HepG2 (cell line): ENCODE measurements around the gene ABHD10. TPM values are rescaled to one million over a fixed set of nuclear protein-coding genes. Genes with fewer than 3 reads are reported as not detected.

ENCODE experiments used
- ATAC-seq: fragments of 200-7000 bp; cut with Tn5 transposase; 3 replicates; pipeline ENCODE4 v1.9.1; 2020; ENCODE audit warnings: mild to moderate bottlenecking, moderate library complexity
- BruUV-seq: library from RNA; stranded (reverse); fragments of 400-500 nt; replicated peaks from 2 replicates; lab custom pipeline; 2021; lab: Mats Ljungman, UMichigan
- CTCF ChIA-PET: fragments of 300-600 bp; formaldehyde crosslinking; extraction: SDS; loops from one replicate; lab custom pipeline; 2021; ENCODE audit warnings: low total read pairs, inconsistent platforms, low intra/inter-chr PET ratio; lab: Yijun Ruan, JAX
- POLR2A ChIA-PET: fragments of 350-600 bp; sonication (Branson Sonifier 250); formaldehyde crosslinking; loops from one replicate; lab custom pipeline; 2020; ENCODE audit warnings: antibody characterized with exemption, inconsistent platforms; lab: Yijun Ruan, JAX
- DNase-seq: peaks from one replicate; pipeline ENCODE4 v3.0.0-alpha.2; 2015; ENCODE audit warnings: low spot score
- FAIRE-seq: peaks from 3 replicates; lab custom pipeline; 2011; peaks lifted over from hg19 to GRCh38; lab: Jason Lieb, UNC
- H2AFZ ChIP-seq: one replicate; pipeline ENCODE4 v1.6.1; 2011; ENCODE audit warnings: low read length, inconsistent platforms
- H3K27ac ChIP-seq: fragments of 300-600 bp; 3 replicates; pipeline ENCODE4 v1.8.0; 2011; ENCODE audit warnings: mixed run types, mild to moderate bottlenecking, mixed read lengths, low read length, inconsistent platforms; ENCODE audit not compliant: insufficient read depth; ENCODE audit errors: extremely low read length
- H3K27me3 ChIP-seq, 2 experiments: fragments of 200-600 bp in 1 of 2; 2 replicates in 1 of 2; 3 replicates in 1 of 2; pipeline versions ENCODE4 v1.6.0 to v1.8.0; 2011; ENCODE audit warnings: low read length in 2 of 2, mild to moderate bottlenecking in 2 of 2, moderate library complexity in 2 of 2, inconsistent platforms in 1 of 2; ENCODE audit not compliant: insufficient read depth in 2 of 2, control insufficient read depth in 1 of 2
- H3K36me3 ChIP-seq, 2 experiments: fragments of 200-600 bp in 1 of 2; replicated peaks in 1 of 2; 2 replicates in 1 of 2; 3 replicates in 1 of 2; pipeline versions ENCODE4 v1.5.1 to v1.8.0; 2011; ENCODE audit warnings: low read length in 2 of 2, inconsistent platforms in 1 of 2; ENCODE audit not compliant: insufficient read depth in 2 of 2, control insufficient read depth in 1 of 2
- H3K4me1 ChIP-seq: 2 replicates; pipeline ENCODE4 v1.5.1; 2012; ENCODE audit warnings: low read length, inconsistent platforms; ENCODE audit not compliant: insufficient read depth
- H3K4me2 ChIP-seq: 2 replicates; pipeline ENCODE4 v1.6.0; 2011; ENCODE audit warnings: low read depth, low read length, inconsistent platforms
- H3K4me3 ChIP-seq, 3 experiments: fragments of 200-600 bp in 1 of 3; sonication (generic), shearing (Covaris generic) in 1 of 3; replicated peaks in 1 of 3; 2 replicates each; pipeline ENCODE4 v1.5.1; 2011 to 2016; ENCODE audit warnings: low read length in 3 of 3, inconsistent platforms in 2 of 3, low read depth in 2 of 3, mild to moderate bottlenecking in 2 of 3, control low read depth in 1 of 3, mixed read lengths in 1 of 3; ENCODE audit not compliant: insufficient read depth in 1 of 3
- H3K79me2 ChIP-seq: one replicate; pipeline ENCODE4 v1.6.1; 2011; ENCODE audit warnings: low read length, inconsistent platforms; ENCODE audit not compliant: insufficient read depth
- H3K9ac ChIP-seq: 2 replicates; pipeline ENCODE4 v1.6.0; 2011; ENCODE audit warnings: mild to moderate bottlenecking, low read depth, low read length, inconsistent platforms; ENCODE audit not compliant: insufficient read depth
- H3K9me3 ChIP-seq: 2 replicates; pipeline ENCODE4 v1.5.1; 2012; ENCODE audit warnings: mild to moderate bottlenecking, low read length
- H4K20me1 ChIP-seq: 2 replicates; pipeline ENCODE4 v1.6.0; 2011; ENCODE audit warnings: inconsistent platforms, mild to moderate bottlenecking, low read length, moderate library complexity; ENCODE audit not compliant: insufficient read depth
- ARID3A ChIP-seq: IDR thresholded peaks from 2 replicates; pipeline ENCODE4 v1.6.1; 2012; ENCODE audit warnings: low read depth, low read length, improper control_type of control experiment
- KIAA2018 ChIP-seq: sonication (generic); formaldehyde crosslinking; IDR thresholded peaks from 2 replicates; pipeline ENCODE4 v1.5.0; 2020; ENCODE audit warnings: mild to moderate bottlenecking, missing genetic modification reagents, borderline replicate concordance
- MNT ChIP-seq: fragments of 450-650 bp; IDR thresholded peaks from 2 replicates; pipeline ENCODE4 v1.6.1; 2016
- SMYD3 ChIP-seq: sonication (generic); formaldehyde crosslinking; IDR thresholded peaks from 2 replicates; pipeline ENCODE4 v1.8.1; 2023; ENCODE audit warnings: mild to moderate bottlenecking, missing genetic modification reagents
- ZNF383 ChIP-seq: sonication (generic); formaldehyde crosslinking; IDR thresholded peaks from 2 replicates; pipeline ENCODE4 v1.4.0; 2020; ENCODE audit warnings: missing genetic modification reagents, mild to moderate bottlenecking, borderline replicate concordance
- ZNF432 ChIP-seq: sonication (generic); formaldehyde crosslinking; IDR thresholded peaks from 2 replicates; pipeline ENCODE4 v1.5.0; 2020; ENCODE audit warnings: missing genetic modification reagents, mild to moderate bottlenecking, borderline replicate concordance
- ZNF574 ChIP-seq: sonication (generic); formaldehyde crosslinking; IDR thresholded peaks from 2 replicates; pipeline ENCODE4 v1.4.0; 2020; ENCODE audit warnings: missing genetic modification reagents
- ZNF746 ChIP-seq: sonication (generic); formaldehyde crosslinking; IDR thresholded peaks from 2 replicates; pipeline ENCODE4 v1.8.0; 2022; ENCODE audit warnings: mild to moderate bottlenecking, missing genetic modification reagents
- ZNF775 ChIP-seq: sonication (generic); formaldehyde crosslinking; IDR thresholded peaks from 2 replicates; pipeline ENCODE4 v1.4.0; 2020; ENCODE audit warnings: missing genetic modification reagents, mild to moderate bottlenecking, moderate library complexity, borderline replicate concordance
- ZNF777 ChIP-seq: sonication (generic); formaldehyde crosslinking; IDR thresholded peaks from 2 replicates; pipeline ENCODE4 v1.4.0; 2020; ENCODE audit warnings: missing genetic modification reagents
- WGBS: methylation state at CpG from one replicate; pipeline ENCODE4 v1.1.6; 2017; ENCODE audit warnings: low lambda C conversion rate; 5-methylcytosine and 5-hydroxymethylcytosine counted together
- in situ Hi-C: cut with HindIII; loops from 2 replicates; pipeline ENCODE4 v1.10.0; 2017; ENCODE audit warnings: low pct_unique_long_range_greater_than_20kb; ENCODE audit not compliant: extremely low pct_ligation_motif_present
- intact Hi-C: fragments of 100-400 bp; cut with micrococcal nuclease; formaldehyde crosslinking; loops from one replicate; pipeline ENCODE4 v1.10.0; 2022; ENCODE audit not compliant: unreplicated experiment
- polyA plus RNA-seq, 8 experiments: library from polyadenylated mRNA; depleted of rRNA in 3 of 8; stranded (reverse) in 7 of 8; unstranded in 1 of 8; fragments of >200 nt; fragmentation: Illumina TruSeq in 4 of 8; extraction: Trizol in 4 of 8; gene quantifications; 2 replicates each; pipeline versions ENCODE4 v1.2.1 to v1.2.3, GENCODE V29; 2011 to 2016; ENCODE audit warnings: low read depth in 4 of 8, missing spikeins in 1 of 8, mixed read lengths in 1 of 8; ENCODE audit not compliant: insufficient read depth in 1 of 8
- total RNA-seq, 5 experiments: library from RNA; depleted of rRNA; stranded (reverse); fragments of >200 nt; fragmentation: Illumina TruSeq; extraction: Trizol; gene quantifications; 2 replicates each; pipeline ENCODE4 v1.2.3, GENCODE V29; 2016; ENCODE audit warnings: low read depth in 1 of 5

The ABHD10 gene
- total and polyA plus RNA-seq, 2 of the 13 experiments (the other 11 are each of a cell fraction or from before 2014, with no cell fraction given), result 22.8 to 50.2 TPM

- 36% methylated on average over 5 of the region's 5 CpGs for WGBS
- in situ Hi-C loops, result no loop called here
- TF ChIP-seq ZNF432 (CRISPR knock-in tag), result no peak
- TF ChIP-seq SMYD3 (CRISPR knock-in tag), result no peak
- TF ChIP-seq ZNF574, result no peak
- TF ChIP-seq ZNF777, result no peak
- TF ChIP-seq KIAA2018 (CRISPR knock-in tag), result no peak
- no peak for TF ChIP-seq ZNF383 (CRISPR knock-in tag)
- TF ChIP-seq ARID3A, result no peak
- no peak for TF ChIP-seq ZNF775 (CRISPR knock-in tag)
- TF ChIP-seq MNT, result no peak
- TF ChIP-seq ZNF746 (CRISPR knock-in tag), result no peak
Measured at GRCh38 chr3:112000367-112000771, 21.5 kb downstream of the ABHD10 start.

More at GRCh38 chr3:112000367-112000771, 21.5 kb downstream of the ABHD10 start:
- intact Hi-C loops, result no loop called here
- H3K4me3 ChIP-seq, result no peak overlapping the region
- H3K9ac ChIP-seq, result no peak overlapping the region
- no peak overlapping the region for H3K27ac ChIP-seq
- H3K4me2 ChIP-seq, result no peak overlapping the region
- no TSS peak for BruUV-seq
- peaks cover 5 to 23% of the 10 kb centered on the region in 2 experiments for H3K27me3 ChIP-seq
- H3K4me1 ChIP-seq, result peaks cover 29% of the 10 kb centered on the region
- H3K36me3 ChIP-seq, result no peaks in the 10 kb centered on the region
- CTCF ChIA-PET, result no interaction called here
- DNase-seq (no peak), ATAC-seq (no peak), FAIRE-seq (no peak)
- POLR2A ChIA-PET, result interaction anchor here (2.0 kb wide), 1 partner anchor 21 kb away, joined by 11 read pairs; the partner anchor contains the start of gene ABHD10
- H3K9me3 ChIP-seq, result no peaks in the 10 kb centered on the region
- H2AFZ ChIP-seq, result no peak overlapping the region
- no peaks in the 10 kb centered on the region for H4K20me1 ChIP-seq
- H3K79me2 ChIP-seq, result no peaks in the 10 kb centered on the region
